HG03039 (cell line): ENCODE results near the gene INO80B.
"Not testable (repeated sequence)": the region's sequence is repeated elsewhere in the genome, so short reads cannot be mapped to it uniquely, and the experiment has no call there.

Experiments used
- ATAC-seq: cut with Tn5 transposase; IDR thresholded peaks from one replicate; pipeline ENCODE4 v1.9.1; 2021; ENCODE audit warnings: mild to moderate bottlenecking, moderate library complexity; ENCODE audit not compliant: unreplicated experiment

Gene INO80B

GRCh38 chr2:74474899-74475298, 20.0 kb downstream of the INO80B start:
- no peak for ATAC-seq

DNA sequence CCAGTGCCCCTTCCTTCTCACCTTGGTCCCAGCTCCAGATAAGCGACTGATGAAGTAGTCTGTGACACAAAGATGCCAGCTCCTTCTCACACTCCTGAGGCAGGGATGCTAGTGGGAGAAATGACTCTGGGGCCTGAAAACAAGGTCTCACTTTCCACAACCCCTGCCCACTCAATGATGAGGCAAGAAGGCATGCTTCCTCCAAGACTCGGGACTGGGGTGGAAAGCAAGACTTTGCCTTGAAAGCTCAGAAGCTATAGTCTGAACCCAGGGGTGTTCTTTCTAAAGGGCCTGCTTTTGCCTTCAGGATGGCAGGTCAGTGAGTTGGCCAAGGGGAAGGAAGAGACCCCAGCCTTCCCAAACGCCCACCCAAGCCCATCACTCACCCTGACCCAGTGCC, 26.5 kb downstream of the INO80B start:
- ATAC-seq, result no peak

GRCh38 chr2:74481961-74482800, 27.3 kb downstream of the INO80B start:
- ATAC-seq, result peak; percentile 31

GRCh38 chr2:74482801-74483674, 28.2 kb downstream of the INO80B start, which contains the start of the genes CCDC142 and TTC31:
Gene CCDC142 (minus strand): TSS chr2:74482998. CDS start chr2:74482837, 161 bp downstream.
Gene TTC31 (plus strand): TSS chr2:74483081. CDS start chr2:74483096, 15 bp downstream.
- peak; percentile 78 for ATAC-seq

DNA sequence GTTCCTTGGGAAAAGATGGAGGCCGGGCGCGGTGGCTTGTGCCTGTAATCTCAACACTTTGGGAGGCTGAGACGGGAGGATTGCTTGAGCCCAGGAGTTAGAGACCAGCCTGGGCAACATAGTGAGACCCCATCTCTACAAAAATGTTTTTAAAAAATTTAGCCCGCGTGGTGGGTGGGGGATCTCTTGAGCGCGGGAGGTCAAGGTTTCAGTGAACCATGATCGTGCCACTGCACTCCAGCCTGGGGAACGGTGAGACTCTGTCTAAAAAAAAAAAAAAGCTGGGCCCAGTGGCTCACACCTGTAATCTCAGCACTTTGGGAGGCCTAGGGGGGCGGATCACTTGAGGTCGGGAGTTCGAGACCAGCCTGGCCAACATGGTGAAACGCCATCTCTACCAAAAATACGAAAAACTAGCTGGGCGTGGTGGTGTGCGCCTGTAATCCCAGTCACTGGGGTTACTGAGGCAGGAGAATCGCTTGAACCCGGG, 28.8 kb downstream of the INO80B start:
- ATAC-seq, result not testable (repeated sequence)

GRCh38 chr2:74486141-74486540, 31.3 kb downstream of the INO80B start:
- no peak for ATAC-seq

DNA sequence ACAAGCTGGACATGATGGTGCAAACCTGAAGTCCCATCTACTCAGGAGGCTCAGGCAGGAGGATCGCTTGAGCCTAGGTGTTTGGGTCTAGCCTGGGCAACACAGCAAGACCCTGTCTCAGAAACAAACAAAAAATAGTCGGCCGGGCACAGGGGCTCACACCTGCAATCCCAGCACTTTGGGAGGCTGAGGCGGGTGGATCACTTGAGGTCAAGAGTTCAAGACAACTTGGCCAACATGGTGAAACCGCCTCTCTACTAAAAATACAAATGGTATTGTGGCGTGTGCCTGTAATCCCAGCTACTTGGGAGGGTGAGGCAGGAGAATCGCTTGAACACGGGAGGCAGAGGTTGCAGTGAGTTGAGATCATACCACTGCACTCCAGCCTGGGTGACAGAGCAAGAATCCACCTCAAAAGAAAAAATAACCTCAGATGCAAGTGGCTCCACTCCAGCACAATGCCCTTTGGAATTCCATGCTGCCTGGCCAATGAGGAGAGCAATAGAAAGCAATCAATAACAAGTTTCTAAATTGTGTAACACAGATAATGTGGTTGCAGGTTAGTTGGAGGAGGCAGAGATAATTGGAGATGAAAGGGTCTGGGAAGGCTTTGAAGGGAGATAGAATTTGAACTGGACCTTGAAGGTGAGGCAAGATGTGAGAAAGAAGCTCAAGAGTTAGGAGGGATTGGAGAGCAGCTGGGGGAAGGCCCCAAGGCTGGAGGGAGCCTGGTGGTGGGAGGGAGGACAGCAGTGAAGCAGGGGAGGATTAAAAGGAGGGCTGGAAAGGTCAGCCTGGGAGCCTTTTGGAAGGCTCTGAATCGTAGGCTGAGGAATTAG, 34.0 kb downstream of the INO80B start:
- ATAC-seq, result no peak

DNA sequence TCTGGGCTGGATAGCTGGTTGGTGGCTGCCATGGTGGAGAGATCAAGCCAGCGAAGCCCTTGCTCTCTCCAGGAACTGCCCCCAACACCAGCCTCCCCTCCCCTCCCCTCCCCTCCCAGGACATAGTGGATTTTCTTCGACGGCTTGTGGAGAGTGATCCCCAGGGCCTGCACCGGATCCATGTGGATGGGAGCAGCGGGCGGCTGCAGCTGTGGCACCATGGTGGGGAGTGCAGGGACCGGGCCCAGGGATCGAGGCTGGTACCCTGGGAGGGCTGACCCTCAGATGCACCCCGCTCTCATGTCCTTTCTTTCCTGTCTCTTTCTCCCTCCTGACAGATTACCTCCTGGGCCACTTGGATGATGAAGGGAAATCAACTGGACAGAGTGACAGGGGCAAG, 35.0 kb downstream of the INO80B start:
- ATAC-seq, result no peak

GRCh38 chr2:74491648-74492544, 37.0 kb downstream of the INO80B start:
- ATAC-seq, result no peak

DNA sequence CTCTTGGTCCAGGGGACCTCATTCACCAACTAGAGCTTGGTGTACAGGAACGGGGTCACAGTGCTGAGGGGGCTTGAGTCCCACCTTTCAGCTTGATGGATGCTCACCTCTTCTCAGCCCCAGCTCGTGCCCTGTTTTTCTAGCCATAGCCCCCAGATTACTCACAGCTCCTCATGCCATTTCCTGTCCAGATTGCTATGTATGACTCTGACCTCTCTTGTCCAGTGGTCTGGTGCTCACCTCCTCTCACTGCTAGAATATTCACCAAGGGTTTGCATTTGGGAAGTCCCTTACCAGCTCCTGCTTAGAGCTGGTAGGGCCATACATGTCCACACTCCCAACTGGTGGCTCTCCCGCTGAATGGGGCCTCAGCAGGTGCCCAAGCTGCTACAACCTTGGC, 38.7 kb downstream of the INO80B start:
- ATAC-seq, result no peak

DNA sequence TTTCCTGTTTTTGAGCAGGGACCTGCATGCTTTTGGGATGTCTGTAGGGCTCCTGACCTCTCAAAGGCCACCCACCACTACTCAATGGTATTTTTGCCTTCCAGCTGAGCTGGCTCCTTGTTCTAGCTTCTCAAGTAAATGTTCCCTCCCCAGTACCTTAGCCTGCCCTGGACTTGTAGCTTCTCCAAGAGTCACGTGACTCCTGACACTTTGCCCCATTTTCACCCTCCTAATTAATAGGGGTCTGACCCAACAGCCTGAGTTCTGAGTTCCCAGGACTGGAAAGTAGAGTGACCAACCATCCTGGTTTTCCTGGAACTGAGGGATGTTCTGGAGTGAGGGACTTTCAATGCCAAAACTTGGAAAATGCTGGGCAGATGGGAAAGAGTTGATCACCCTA, 40.6 kb downstream of the INO80B start:
- no peak for ATAC-seq

GRCh38 chr2:74496997-74497776, 42.3 kb downstream of the INO80B start:
- ATAC-seq, result no peak

DNA sequence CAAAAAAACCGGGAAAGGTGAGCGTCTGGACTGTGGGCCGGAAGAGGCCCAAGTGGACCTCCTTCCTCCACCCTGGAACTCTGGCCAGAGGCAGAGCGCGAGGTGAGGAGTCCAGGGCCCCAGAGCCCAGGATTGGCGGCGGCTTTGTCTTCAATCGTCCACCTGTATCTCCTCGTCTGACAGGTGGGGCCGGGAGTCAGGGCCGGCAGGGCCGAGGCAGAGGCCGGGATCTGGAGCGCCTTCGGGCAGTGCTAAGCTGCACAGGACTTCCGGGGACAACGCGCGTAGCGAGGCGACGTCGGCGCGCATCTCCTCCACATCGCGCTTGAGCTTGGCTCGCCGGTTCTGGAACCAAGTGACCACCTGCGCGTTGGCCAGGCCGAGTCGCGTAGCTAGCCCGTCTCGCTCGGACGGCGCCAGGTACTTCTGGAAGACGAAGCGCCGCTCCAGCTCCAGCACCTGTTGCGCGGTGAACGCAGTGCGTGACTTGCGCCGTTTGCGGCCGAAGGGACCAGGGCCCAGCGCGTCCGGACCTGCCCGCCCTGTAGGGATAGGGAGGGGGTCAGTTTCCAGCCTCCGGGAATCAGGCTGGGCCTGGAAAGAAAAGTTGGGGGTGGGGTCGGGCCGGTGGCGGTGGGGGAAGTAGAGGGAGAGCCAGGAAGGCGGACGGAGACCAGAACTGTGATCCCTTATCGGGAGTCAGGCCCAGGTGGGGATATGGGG, 43.1 kb downstream of the INO80B start:
- ATAC-seq, result no peak

GRCh38 chr2:74498500-74499266, 43.8 kb downstream of the INO80B start:
- ATAC-seq, result no peak

- no peak for ATAC-seq
Measured at GRCh38 chr2:74499267-74499939, 44.5 kb downstream of the INO80B start, which contains the start of gene LBX2. Gene LBX2 (minus strand): TSS chr2:74499603. CDS start chr2:74499537, 66 bp downstream.

- no peak for ATAC-seq
Measured at GRCh38 chr2:74499940-74500577, 45.2 kb downstream of the INO80B start.
